Epithelial cell of proximal tubule (primary cell): Measurements from ENCODE around the gene TAGLN3. TPM values are rescaled to one million over a fixed set of nuclear protein-coding genes. Genes with fewer than 3 reads are reported as not detected.

Source experiments
- DNase-seq: peaks from one replicate; pipeline ENCODE4 v3.0.0-alpha.2; 2011; ENCODE audit warnings: low read depth
- H3K4me3 ChIP-seq: 2 replicates; pipeline ENCODE4 v1.5.1; 2011; ENCODE audit warnings: low read depth, mild to moderate bottlenecking, low read length
- CTCF ChIP-seq: conservative IDR thresholded peaks from 2 replicates; pipeline ENCODE4 v1.5.1; 2012; ENCODE audit warnings: low read depth, mild to moderate bottlenecking, low read length
- total RNA-seq: library from RNA; depleted of rRNA; stranded (reverse); fragments of >200 nt; gene quantifications from 2 replicates; pipeline ENCODE4 v1.2.3, GENCODE V29; 2015

Gene TAGLN3
- total RNA-seq, 1 donor from 2014 or later = 10.0 TPM

- H3K4me3 ChIP-seq = no peak overlapping the region
- DNase-seq = no peak
- TF ChIP-seq CTCF = no peak
Observed at GRCh38 chr3:112000966-112001365, 2.2 kb downstream of the TAGLN3 start.

- no peak for DNase-seq
- TF ChIP-seq CTCF = no peak
- no peak overlapping the region for H3K4me3 ChIP-seq
Observed at GRCh38 chr3:112001526-112001925, 2.8 kb downstream of the TAGLN3 start.

GRCh38 chr3:112002096-112002971, 3.6 kb downstream of the TAGLN3 start:
- no peak for TF ChIP-seq CTCF
- DNase-seq = no peak
- no peak overlapping the region for H3K4me3 ChIP-seq

GRCh38 chr3:112003321-112004080, 4.8 kb downstream of the TAGLN3 start:
- no peak for DNase-seq
- no peak overlapping the region for H3K4me3 ChIP-seq
- TF ChIP-seq CTCF = no peak

GRCh38 chr3:112004187-112004586, 5.5 kb downstream of the TAGLN3 start:
- no peak for TF ChIP-seq CTCF
- DNase-seq = no peak
- H3K4me3 ChIP-seq = no peak overlapping the region

GRCh38 chr3:112004669-112005068, 5.9 kb downstream of the TAGLN3 start:
- no peak overlapping the region for H3K4me3 ChIP-seq
- no peak for TF ChIP-seq CTCF
- no peak for DNase-seq
